Activated T-helper 1 cell treated with Interleukin-2 at 50 U/mL for 16 hours (primary cell): Measurements from ENCODE around the gene MYBPH.

Source experiments
- DNase-seq: peaks from one replicate; pipeline ENCODE4 v3.0.0-alpha.2; 2020; ENCODE audit warnings: low read depth

Gene MYBPH

GRCh38 chr1:203129501-203130231 lies 46.0 kb downstream of the MYBPH start:
- DNase-seq = no peak

GRCh38 chr1:203128716-203129500 lies 46.7 kb downstream of the MYBPH start:
- DNase-seq = no peak

- no peak for DNase-seq
These were observed 47.3 kb downstream of the MYBPH start for GRCh38 chr1:203128431-203128715.

DNA sequence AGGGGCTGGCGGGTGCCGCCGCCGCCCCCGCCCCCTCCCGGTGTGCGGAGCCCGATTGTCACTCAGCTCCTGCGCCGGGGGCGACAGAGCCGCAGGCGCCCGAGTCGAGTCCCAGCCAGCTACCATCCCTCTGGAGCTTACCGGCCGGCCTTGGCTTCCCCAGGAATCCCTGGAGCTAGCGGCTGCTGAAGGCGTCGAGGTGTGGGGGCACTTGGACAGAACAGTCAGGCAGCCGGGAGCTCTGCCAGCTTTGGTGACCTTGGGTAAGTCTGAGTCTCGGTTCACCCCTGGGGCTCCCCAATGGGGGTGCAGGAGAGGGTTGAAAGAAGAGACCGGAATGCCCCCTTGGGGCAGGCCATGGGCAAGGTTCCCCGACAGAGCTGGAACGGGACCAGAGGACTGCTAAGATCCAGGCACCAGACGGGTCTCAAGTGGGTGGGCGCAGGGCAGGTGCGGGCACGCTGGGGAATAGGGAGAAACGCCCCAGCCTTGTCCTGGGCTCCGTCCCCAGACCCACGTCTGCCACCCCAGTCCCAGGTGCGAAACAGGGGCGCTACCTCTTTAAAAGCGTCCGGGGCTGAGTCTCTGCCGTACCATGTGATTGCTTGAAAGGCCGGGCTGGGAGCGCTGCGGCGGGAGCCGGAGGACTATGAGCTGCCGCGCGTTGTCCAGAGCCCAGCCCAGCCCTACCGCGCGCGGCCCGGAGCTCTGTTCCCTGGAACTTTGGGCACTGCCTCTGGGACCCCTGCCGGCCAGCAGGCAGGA lies 47.8 kb downstream of the MYBPH start, which contains the start of gene ADORA1:
Gene ADORA1, plus strand, starts transcription at position 61 of the 765 bp plus-strand sequence. CDS start 1,116 bp downstream, outside the sequence.
- DNase-seq = no peak

- no peak for DNase-seq
These were observed 48.6 kb downstream of the MYBPH start for GRCh38 chr1:203126866-203127665.

DNA sequence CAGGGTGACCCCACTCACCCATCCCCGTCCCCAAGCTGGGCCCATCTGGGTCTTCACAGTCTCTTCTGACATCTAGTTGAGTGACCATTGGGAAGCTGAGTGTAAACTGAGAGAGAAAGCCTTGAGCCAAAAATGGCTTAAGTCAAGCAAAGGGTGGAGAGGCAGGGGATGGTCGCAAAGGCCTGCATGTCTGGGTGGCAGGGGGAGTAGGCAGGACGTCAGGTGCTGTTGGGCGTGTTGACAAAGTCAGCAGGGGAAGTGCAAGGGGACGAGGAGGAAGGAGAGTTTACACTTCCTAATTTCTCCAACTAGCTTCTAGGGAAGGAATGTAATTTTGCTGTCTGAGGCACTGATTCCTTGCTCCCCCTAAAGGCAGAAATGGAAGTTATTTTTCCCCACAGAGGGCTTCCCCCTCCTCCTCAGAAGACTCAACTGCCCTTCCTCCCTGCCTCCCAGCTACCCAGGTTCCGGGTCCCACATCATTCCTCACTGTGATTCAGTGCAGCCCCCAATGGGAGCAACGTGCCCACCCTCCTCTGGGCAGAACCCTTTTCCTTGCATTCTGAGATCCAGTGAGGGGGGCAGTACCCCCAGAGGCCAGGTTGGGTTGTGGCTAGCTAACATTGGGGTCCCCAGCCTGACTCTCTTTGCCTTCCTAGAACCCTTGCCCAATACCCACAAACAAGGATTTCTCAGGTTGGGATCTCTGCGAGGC lies 49.3 kb downstream of the MYBPH start:
- DNase-seq = no peak

DNA sequence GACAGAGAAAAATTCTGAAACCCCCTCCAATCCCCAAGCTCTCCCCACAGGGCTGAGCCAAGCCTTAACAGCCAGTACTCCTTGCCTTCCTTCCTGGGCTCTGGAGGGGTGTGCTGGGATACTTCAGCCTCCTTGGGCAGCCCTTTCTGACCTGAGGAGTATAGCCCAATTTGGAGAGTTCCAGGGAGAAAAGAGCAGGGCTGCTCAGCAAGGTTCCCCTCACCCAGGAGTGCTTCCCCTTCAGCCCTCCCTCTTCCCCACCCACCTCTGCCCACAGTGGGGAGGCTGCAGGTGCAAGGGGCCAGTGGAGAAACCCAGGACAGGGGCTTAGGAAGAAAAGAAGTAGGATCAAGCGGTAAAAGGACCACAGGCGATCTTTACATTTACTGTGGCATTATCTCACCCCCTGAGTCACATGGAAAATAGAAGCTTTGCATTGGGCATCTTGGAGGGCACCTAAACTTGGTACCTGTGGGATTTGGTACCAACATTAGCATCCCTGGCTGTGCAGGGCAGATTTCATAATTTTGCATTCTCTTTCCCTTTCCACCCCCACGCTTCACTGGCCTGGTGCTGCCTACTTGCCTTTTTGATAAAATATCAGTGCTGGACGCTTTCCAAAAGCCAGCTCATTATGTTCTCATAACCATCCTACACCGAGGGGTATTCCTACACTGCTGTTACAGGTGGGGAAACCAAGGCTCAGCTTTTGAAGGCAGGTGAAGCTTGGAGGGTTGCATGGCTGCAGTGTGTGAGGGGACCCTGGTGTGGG lies 50.9 kb downstream of the MYBPH start:
- DNase-seq = no peak

DNA sequence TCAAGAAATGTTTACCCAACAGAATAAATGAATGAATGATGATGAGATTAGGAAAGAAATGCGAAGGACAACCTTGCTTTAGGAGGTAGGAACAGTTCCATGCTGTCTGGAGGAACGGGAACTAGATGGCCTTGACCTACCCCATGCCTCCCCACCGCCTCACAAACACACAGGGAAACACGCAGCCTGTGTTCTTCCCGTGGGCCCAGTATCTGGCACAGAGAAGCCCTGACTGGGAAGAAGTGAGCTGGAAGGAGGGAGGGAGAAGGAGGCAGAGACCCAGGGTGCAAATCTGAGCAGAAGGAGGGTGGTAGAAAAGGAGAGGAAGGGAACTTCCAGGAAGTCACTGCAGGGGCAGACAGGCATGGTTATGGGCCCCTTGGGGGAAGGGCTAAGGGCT lies 51.6 kb downstream of the MYBPH start:
- no peak for DNase-seq

DNA sequence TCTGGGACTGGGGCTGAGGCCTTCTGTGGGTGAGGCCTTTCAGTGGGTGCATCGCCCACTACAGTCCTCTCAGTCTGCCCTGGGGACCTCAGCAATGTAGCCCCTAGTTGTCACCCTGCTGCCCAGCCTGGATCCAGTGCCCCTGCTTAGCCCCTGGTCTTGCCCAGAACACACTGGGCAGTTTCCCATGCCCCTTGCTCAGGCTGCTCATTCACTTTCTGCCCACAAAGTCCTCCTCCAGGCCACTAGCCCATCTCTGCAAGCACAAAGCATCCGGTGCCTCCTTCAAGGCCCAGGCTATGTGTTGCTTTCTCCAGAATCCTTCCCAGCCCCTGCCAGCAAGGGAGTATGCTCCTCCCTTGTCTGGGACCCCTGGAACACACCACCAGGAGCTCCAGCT lies 53.5 kb downstream of the MYBPH start:
- no peak for DNase-seq

- no peak for DNase-seq
These were observed 54.2 kb downstream of the MYBPH start for GRCh38 chr1:203121186-203122015.

- no peak for DNase-seq
These were observed 55.1 kb downstream of the MYBPH start for GRCh38 chr1:203120325-203121153.
